Esophagus muscularis mucosa (tissue), 3 donors: ENCODE results near the gene TBC1D32.
"Not testable (repeated sequence)": the region's sequence is repeated elsewhere in the genome, so short reads cannot be mapped to it uniquely, and the experiment has no call there.

Source experiments
- POLR2A ChIP-seq: fragments of 450-650 bp; IDR thresholded peaks from one replicate; pipeline ENCODE4 v1.6.1; 2017; ENCODE audit warnings: antibody characterized with exemption, moderate library complexity, mild to moderate bottlenecking, low read depth
- TF ChIP-seq, protein P1 (sequence below), 3 experiments: fragments of 200-600 bp in 2 of 3; fragments of 450-650 bp in 1 of 3; sonication (generic) in 2 of 3; IDR thresholded peaks; one replicate each; pipeline ENCODE4 v1.5.1; 2017 to 2019; ENCODE audit warnings: antibody characterized with exemption in 3 of 3, mild to moderate bottlenecking in 2 of 3, moderate library complexity in 1 of 3

DNA sequence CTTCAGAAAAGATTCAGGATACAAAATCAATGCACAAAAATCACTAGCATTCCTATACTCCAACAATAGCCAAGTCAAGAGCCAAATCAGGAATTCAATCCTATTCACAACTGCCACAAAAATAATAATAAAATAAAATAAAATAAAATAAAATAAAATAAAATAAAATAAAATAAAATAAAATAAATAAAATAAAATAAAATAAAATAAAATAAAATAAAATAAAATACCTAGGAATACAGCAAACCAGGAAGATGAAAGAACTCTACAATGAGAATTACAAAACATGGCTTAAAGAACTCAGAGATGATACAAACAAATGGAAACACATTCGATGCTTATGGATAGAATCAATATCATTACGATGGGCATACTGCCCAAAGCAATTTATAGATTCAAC lies 120.9 kb downstream of the TBC1D32 start:
- TF ChIP-seq POLR2A = not testable (repeated sequence)
- TF ChIP-seq, protein P1, sequence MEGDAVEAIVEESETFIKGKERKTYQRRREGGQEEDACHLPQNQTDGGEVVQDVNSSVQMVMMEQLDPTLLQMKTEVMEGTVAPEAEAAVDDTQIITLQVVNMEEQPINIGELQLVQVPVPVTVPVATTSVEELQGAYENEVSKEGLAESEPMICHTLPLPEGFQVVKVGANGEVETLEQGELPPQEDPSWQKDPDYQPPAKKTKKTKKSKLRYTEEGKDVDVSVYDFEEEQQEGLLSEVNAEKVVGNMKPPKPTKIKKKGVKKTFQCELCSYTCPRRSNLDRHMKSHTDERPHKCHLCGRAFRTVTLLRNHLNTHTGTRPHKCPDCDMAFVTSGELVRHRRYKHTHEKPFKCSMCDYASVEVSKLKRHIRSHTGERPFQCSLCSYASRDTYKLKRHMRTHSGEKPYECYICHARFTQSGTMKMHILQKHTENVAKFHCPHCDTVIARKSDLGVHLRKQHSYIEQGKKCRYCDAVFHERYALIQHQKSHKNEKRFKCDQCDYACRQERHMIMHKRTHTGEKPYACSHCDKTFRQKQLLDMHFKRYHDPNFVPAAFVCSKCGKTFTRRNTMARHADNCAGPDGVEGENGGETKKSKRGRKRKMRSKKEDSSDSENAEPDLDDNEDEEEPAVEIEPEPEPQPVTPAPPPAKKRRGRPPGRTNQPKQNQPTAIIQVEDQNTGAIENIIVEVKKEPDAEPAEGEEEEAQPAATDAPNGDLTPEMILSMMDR (IDR thresholded peaks at IDR 0.05) = not testable (repeated sequence)
